Motor neuron (in vitro differentiated cells): ENCODE measurements around the gene TECR. TPM values are rescaled to one million over a fixed set of nuclear protein-coding genes. Genes with fewer than 3 reads are reported as not detected.
A peak's percentile ranks its signal among the peaks of the same experiment; 100 is the strongest.

Experiments used
- ATAC-seq, 8 experiments: fragments of 200-7000 bp; cut with Tn5 transposase; replicated peaks in 6 of 8; 2 replicates each; pipeline ENCODE4 v1.8.0; 2021; ENCODE audit warnings: mild to moderate bottlenecking in 8 of 8, moderate library complexity in 8 of 8
- H3K27ac ChIP-seq, 2 donors: fragments of 250-450 bp; sonication (Bioruptor Pico); 2 replicates each; pipeline ENCODE4 v1.9.0; 2021; ENCODE audit warnings: antibody characterized with exemption in 2 of 2, mild to moderate bottlenecking in 2 of 2, moderate library complexity in 1 of 2
- H3K4me1 ChIP-seq, 2 donors: fragments of 250-450 bp; sonication (Bioruptor Pico); replicated peaks in 1 of 2; 2 replicates each; pipeline ENCODE4 v1.6.1; 2021; ENCODE audit warnings: antibody characterized with exemption in 2 of 2, mild to moderate bottlenecking in 2 of 2, moderate library complexity in 1 of 2
- H3K4me3 ChIP-seq, 5 donors: fragments of 250-450 bp; sonication (Bioruptor Pico); 2 replicates each; pipeline ENCODE4 v1.9.0; 2021; ENCODE audit warnings: antibody characterized with exemption in 5 of 5, mild to moderate bottlenecking in 5 of 5, moderate library complexity in 4 of 5
- WGBS, 10 experiments: fragments of 450-650 bp; shearing (Covaris generic); methylation state at CpG; one replicate each; pipeline ENCODE4 v1.0.0; 2022; 5-methylcytosine and 5-hydroxymethylcytosine counted together
- in situ Hi-C, 9 experiments: fragments of 400-800 bp; cut with MboI; loops; one replicate each; pipeline ENCODE4 v1.15.0; 2021; ENCODE audit warnings: low sequenced_read_pairs in 9 of 9, low pct_unique_long_range_greater_than_20kb in 2 of 9; ENCODE audit not compliant: unreplicated experiment in 9 of 9
- total RNA-seq, 8 experiments: library from RNA; unstranded; fragments of 300-600 nt; gene quantifications; 2 replicates each; pipeline versions ENCODE4 v1.2.3 to v1.2.4, GENCODE V29; 2022

TECR gene
- total RNA-seq, 8 experiments from 2014 or later = 67.6 to 145 (median 97.3) TPM

GRCh38 chr19:14515501-14516047, 13.8 kb upstream of the TECR start:
- Histone ChIP-seq H3K4me3 (peak overlapping the region in 2 of 5 donors; percentile 86 to 99), H3K4me1 (peaks cover 16 to 29% of the 10 kb centered on the region in 2 donors), H3K27ac (no peak overlapping the region)
- no peak for ATAC-seq
- in situ Hi-C loops = no loop called here
- 67 to 100% (median 97%) methylated on average over 1 to 5 of the region's 8 CpGs; no CpG with 5 or more reads in 4 of the 10 experiments for WGBS, 10 experiments

- no peak for ATAC-seq
- no peak overlapping the region for H3K27ac ChIP-seq
- peak overlapping the region in 4 of 5 donors; percentile 79 to 99 (median 85) for H3K4me3 ChIP-seq
- 0 to 100% (median 93%) methylated on average over 1 to 11 of the region's 15 CpGs; no CpG with 5 or more reads in 1 of the 10 experiments for WGBS, 10 experiments
- H3K4me1 ChIP-seq = peaks cover 15 to 24% of the 10 kb centered on the region in 2 donors
- in situ Hi-C loops = no loop called here
Observed at GRCh38 chr19:14516048-14516534, 13.3 kb upstream of the TECR start.

GRCh38 chr19:14516746-14517438, 12.5 kb upstream of the TECR start:
- 0 to 65% (median 14%) methylated on average over 2 to 16 of the region's 22 CpGs; no CpG with 5 or more reads in 2 of the 10 experiments for WGBS, 10 experiments
- Histone ChIP-seq H3K4me3 (peak overlapping the region; percentile 79 to 99 (median 86)), H3K27ac (no peak overlapping the region), H3K4me1 (peaks cover 15 to 21% of the 10 kb centered on the region in 2 donors)
- in situ Hi-C loops = no loop called here
- no peak for ATAC-seq

GRCh38 chr19:14517446-14517839, 12.0 kb upstream of the TECR start:
- Histone ChIP-seq H3K4me1 (peaks cover 15 to 21% of the 10 kb centered on the region in 2 donors), H3K27ac (peak overlapping the region; percentile 82 to 91), H3K4me3 (peak overlapping the region; percentile 79 to 99 (median 86))
- in situ Hi-C loops = no loop called here
- ATAC-seq = no peak
- WGBS, 10 experiments = 0% methylated on average over 1 to 2 of the region's 32 CpGs; no CpG with 5 or more reads in 8 of the 10 experiments

- H3K4me1 ChIP-seq = peaks cover 15 to 21% of the 10 kb centered on the region in 2 donors
- H3K27ac ChIP-seq = peak within 1 kb of the TSS; percentile 82 to 91
- WGBS, 10 experiments = no CpG with 5 or more reads among the region's 82 CpGs
- H3K4me3 ChIP-seq = peak within 1 kb of the TSS; percentile 79 to 99 (median 86)
- peak; percentile 53 to 78 (median 73) for ATAC-seq
- in situ Hi-C loops = no loop called here
Observed at GRCh38 chr19:14517840-14518505, 11.4 kb upstream of the TECR start, which contains the start of gene DNAJB1. TSS of gene DNAJB1 (minus strand) at chr19:14518397. CDS start at chr19:14518349, 48 bp downstream.

GRCh38 chr19:14519245-14519859, 10.0 kb upstream of the TECR start:
- Histone ChIP-seq H3K4me1 (peaks cover 15 to 21% of the 10 kb centered on the region in 2 donors), H3K4me3 (peak overlapping the region in 1 of 5 donors; percentile 86), H3K27ac (peak overlapping the region; percentile 74 to 78)
- in situ Hi-C loops = no loop called here
- no peak for ATAC-seq
- WGBS, 10 experiments = 67 to 100% (median 96%) methylated on average over 1 to 12 of the region's 22 CpGs; no CpG with 5 or more reads in 1 of the 10 experiments

- Histone ChIP-seq H3K4me3 (no peak overlapping the region), H3K27ac (no peak overlapping the region), H3K4me1 (peaks cover 15 to 21% of the 10 kb centered on the region in 2 donors)
- WGBS, 10 experiments = 0% methylated on average over 1 of the region's 2 CpGs; no CpG with 5 or more reads in 8 of the 10 experiments
- peak in 1 of 8 experiments; percentile 0 for ATAC-seq
- in situ Hi-C loops = no loop called here
Observed at GRCh38 chr19:14519860-14520407, 9.5 kb upstream of the TECR start.

- Histone ChIP-seq H3K27ac (no peak overlapping the region), H3K4me1 (peaks cover 15 to 21% of the 10 kb centered on the region in 2 donors), H3K4me3 (no peak overlapping the region)
- ATAC-seq = no peak
- in situ Hi-C loops = no loop called here
- WGBS, 10 experiments = 80 to 100% (median 82%) methylated on average over 1 to 3 of the region's 4 CpGs; no CpG with 5 or more reads in 5 of the 10 experiments
Observed at GRCh38 chr19:14520543-14520942, 8.9 kb upstream of the TECR start.

GRCh38 chr19:14525729-14526128, 3.7 kb upstream of the TECR start:
- no peak overlapping the region for H3K27ac ChIP-seq
- peaks cover 2 to 7% of the 10 kb centered on the region in 2 donors for H3K4me1 ChIP-seq
- no peak for ATAC-seq
- 54 to 86% (median 65%) methylated on average over 1 to 6 of the region's 6 CpGs; no CpG with 5 or more reads in 1 of the 10 experiments for WGBS, 10 experiments
- no peak overlapping the region for H3K4me3 ChIP-seq
- in situ Hi-C loops = no loop called here

GRCh38 chr19:14526423-14526822, 3.0 kb upstream of the TECR start:
- ATAC-seq = no peak
- Histone ChIP-seq H3K27ac (no peak overlapping the region), H3K4me3 (no peak overlapping the region), H3K4me1 (peaks cover 4 to 7% of the 10 kb centered on the region in 2 donors)
- WGBS, 10 experiments = 40 to 100% (median 75%) methylated on average over 1 to 4 of the region's 4 CpGs
- in situ Hi-C loops = no loop called here

- Histone ChIP-seq H3K4me1 (peaks cover 4 to 7% of the 10 kb centered on the region in 2 donors), H3K4me3 (peak overlapping the region; percentile 37 to 86 (median 47)), H3K27ac (peak overlapping the region; percentile 13 to 38)
- WGBS, 10 experiments = 2 to 88% (median 80%) methylated on average over 2 to 8 of the region's 39 CpGs; no CpG with 5 or more reads in 1 of the 10 experiments
- no peak for ATAC-seq
- in situ Hi-C loops = no loop called here
Observed at GRCh38 chr19:14528419-14529253, 758 bp upstream of the TECR start.

- 0% methylated on average over 1 to 8 of the region's 18 CpGs; no CpG with 5 or more reads in 6 of the 10 experiments for WGBS, 10 experiments
- in situ Hi-C loops = no loop called here
- Histone ChIP-seq H3K4me3 (peak overlapping the region; percentile 57 to 87 (median 74)), H3K27ac (peak overlapping the region; percentile 74 to 79), H3K4me1 (peaks cover 4 to 7% of the 10 kb centered on the region in 2 donors)
- ATAC-seq = peak in 5 of 8 experiments; percentile 0 to 1 (median 1)
Observed at GRCh38 chr19:14530005-14530348, 583 bp downstream of the TECR start.
